GM21576 (cell line): Measurements from ENCODE around the gene NVL.
"Not testable (repeated sequence)": the region's sequence is repeated elsewhere in the genome, so short reads cannot be mapped to it uniquely, and the experiment has no call there.

Experiments used
- ATAC-seq: cut with Tn5 transposase; IDR thresholded peaks from one replicate; pipeline ENCODE4 v1.9.1; 2021; ENCODE audit warnings: mild to moderate bottlenecking, moderate library complexity; ENCODE audit not compliant: unreplicated experiment

Gene NVL

GRCh38 chr1:224238212-224238611 lies 91.8 kb downstream of the NVL start:
- no peak for ATAC-seq

GRCh38 chr1:224237119-224237881 lies 92.7 kb downstream of the NVL start:
- ATAC-seq, result no peak

GRCh38 chr1:224235813-224236493 lies 94.0 kb downstream of the NVL start:
- no peak for ATAC-seq

GRCh38 chr1:224234017-224234416 lies 96.0 kb downstream of the NVL start:
- no peak for ATAC-seq

GRCh38 chr1:224226849-224227502 lies 103.0 kb downstream of the NVL start:
- no peak for ATAC-seq

- no peak for ATAC-seq
Measured at GRCh38 chr1:224223819-224224714, 105.9 kb downstream of the NVL start.

- ATAC-seq, result no peak
Measured at GRCh38 chr1:224219612-224220059, 110.3 kb downstream of the NVL start.

- ATAC-seq, result no peak
Measured at GRCh38 chr1:224219011-224219611, 110.9 kb downstream of the NVL start.

- no peak for ATAC-seq
Measured at GRCh38 chr1:224217655-224218623, 112.0 kb downstream of the NVL start.

- no peak for ATAC-seq
Measured at GRCh38 chr1:224216382-224216781, 113.6 kb downstream of the NVL start.

GRCh38 chr1:224213438-224214119 lies 116.4 kb downstream of the NVL start:
- no peak for ATAC-seq

- no peak for ATAC-seq
Measured at GRCh38 chr1:224212618-224213061, 117.3 kb downstream of the NVL start.

- no peak for ATAC-seq
Measured at GRCh38 chr1:224211206-224211962, 118.6 kb downstream of the NVL start.

- ATAC-seq, result not testable (repeated sequence)
Measured at GRCh38 chr1:224205931-224206538, 123.9 kb downstream of the NVL start.

- ATAC-seq, result no peak
Measured at GRCh38 chr1:224205438-224205840, 124.5 kb downstream of the NVL start.

- peak; percentile 66 for ATAC-seq
Measured at GRCh38 chr1:224203243-224204016, 126.5 kb downstream of the NVL start.

GRCh38 chr1:224201853-224202252 lies 128.1 kb downstream of the NVL start:
- no peak for ATAC-seq
